CD4-positive, alpha-beta T cell (primary cell): ENCODE measurements around the gene ZC3H4. TPM values are rescaled to one million over a fixed set of nuclear protein-coding genes. Genes with fewer than 3 reads are reported as not detected.

Experiments
- ATAC-seq: fragments of 200-7000 bp; cut with Tn5 transposase; one replicate; pipeline ENCODE4 v1.10.0; 2022; ENCODE audit warnings: mild to moderate bottlenecking; ENCODE audit not compliant: poor library complexity
- CTCF ChIA-PET: fragments of 350-600 bp; sonication (Branson Sonifier 250); formaldehyde crosslinking; loops from one replicate; lab custom pipeline; 2021; ENCODE audit warnings: antibody characterized with exemption, inconsistent platforms; lab: Charles Lee
- POLR2A ChIA-PET: fragments of 350-600 bp; sonication (Branson Sonifier 250); formaldehyde crosslinking; loops from one replicate; lab custom pipeline; 2021; ENCODE audit warnings: antibody characterized with exemption, inconsistent platforms; lab: Charles Lee
- DNase-seq, 14 experiments: peaks; one replicate each; pipeline ENCODE4 v3.0.0-alpha.2; 2013 to 2020; ENCODE audit warnings: mixed read lengths in 2 of 14
- H3K27ac ChIP-seq, 2 donors: one replicate each; pipeline versions ENCODE4 v1.5.1 to v1.7.0; 2013; ENCODE audit warnings: low read length in 2 of 2, low read depth in 1 of 2, mild to moderate bottlenecking in 1 of 2
- H3K27me3 ChIP-seq, 2 experiments: 1 replicate in 1 of 2; 2 replicates in 1 of 2; pipeline versions ENCODE4 v1.6.1 to v1.7.0; 2013; ENCODE audit warnings: low read length in 2 of 2, control low read depth in 1 of 2, mild to moderate bottlenecking in 1 of 2, moderate library complexity in 1 of 2; ENCODE audit not compliant: insufficient read depth in 2 of 2, control insufficient read depth in 1 of 2
- H3K36me3 ChIP-seq: one replicate; pipeline ENCODE4 v1.6.1; 2013; ENCODE audit warnings: low read length, control low read depth; ENCODE audit not compliant: insufficient read depth
- H3K4me1 ChIP-seq: one replicate; pipeline ENCODE4 v1.6.1; 2013; ENCODE audit warnings: low read length, control low read depth; ENCODE audit not compliant: insufficient read depth
- H3K4me3 ChIP-seq: one replicate; pipeline ENCODE4 v1.5.1; 2013; ENCODE audit warnings: mild to moderate bottlenecking, low read length, moderate library complexity
- H3K9me3 ChIP-seq, 2 experiments: 1 replicate in 1 of 2; 2 replicates in 1 of 2; pipeline versions ENCODE4 v1.6.1 to v1.7.0; 2013; ENCODE audit warnings: low read length in 2 of 2, mild to moderate bottlenecking in 2 of 2, control low read depth in 1 of 2, moderate library complexity in 1 of 2; ENCODE audit not compliant: control insufficient read depth in 1 of 2, insufficient read depth in 1 of 2
- H3K27ac Mint-ChIP-seq: one replicate; pipeline ENCODE4 v1.8.0; 2020; ENCODE audit warnings: mixed read lengths
- H3K27me3 Mint-ChIP-seq: one replicate; pipeline ENCODE4 v1.8.0; 2021; ENCODE audit warnings: mixed read lengths
- H3K36me3 Mint-ChIP-seq: one replicate; pipeline ENCODE4 v1.8.0; 2021; ENCODE audit warnings: low read depth, mixed read lengths
- H3K4me1 Mint-ChIP-seq: one replicate; pipeline ENCODE4 v1.8.0; 2021; ENCODE audit warnings: low read depth, mixed read lengths
- H3K4me3 Mint-ChIP-seq: one replicate; pipeline ENCODE4 v1.8.0; 2020; ENCODE audit warnings: mild to moderate bottlenecking, mixed read lengths
- H3K9me3 Mint-ChIP-seq: one replicate; pipeline ENCODE4 v1.8.0; 2020; ENCODE audit warnings: mixed read lengths
- intact Hi-C, 2 experiments: fragments of 100-400 bp; cut with DNase I in 1 of 2; cut with micrococcal nuclease in 1 of 2; formaldehyde crosslinking; loops; one replicate each; pipeline versions ENCODE4 v1.15.1 to v1.9.0; 2023 to 2025; cut with DNase I, micrococcal nuclease
- total RNA-seq, 174 experiments: library from RNA in 2 of 174; stranded (reverse) in 2 of 174; gene quantifications; one replicate each; pipeline ENCODE4 v1.2.3 and lab custom pipeline; 2021 to 2026
- TF ChIP-seq, protein P1 (sequence below): fragments of 200-600 bp; IDR thresholded peaks from one replicate; pipeline ENCODE4 v1.8.0; 2022; ENCODE audit warnings: antibody characterized with exemption, mild to moderate bottlenecking

Gene ZC3H4
- total RNA-seq, 2 experiments from 2014 or later = 39.4 to 43.7 TPM

DNA sequence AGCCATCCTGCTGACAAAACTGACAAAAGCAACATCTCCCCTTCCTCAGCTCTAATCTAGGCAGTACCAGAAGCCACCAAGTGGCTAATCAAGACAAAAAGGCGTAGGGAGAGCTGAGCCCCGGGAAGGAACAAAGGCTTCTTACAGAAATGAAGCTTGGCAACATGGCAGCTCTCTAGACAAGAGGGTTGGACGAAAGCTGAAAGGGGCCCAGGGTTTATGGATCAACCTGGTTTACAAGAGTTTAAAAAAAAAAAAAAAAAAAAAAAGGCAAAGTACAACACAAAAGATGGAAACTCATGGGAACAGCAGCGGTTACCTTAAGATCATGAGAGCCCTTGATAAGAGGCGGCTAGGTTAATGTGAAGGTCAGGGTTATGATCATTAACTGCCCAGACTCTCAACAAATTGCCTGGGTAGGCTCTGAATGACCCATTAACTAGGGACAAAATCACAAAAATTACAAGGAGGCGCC is 14.0 kb downstream of the ZC3H4 start:
- TF ChIP-seq, protein P1, sequence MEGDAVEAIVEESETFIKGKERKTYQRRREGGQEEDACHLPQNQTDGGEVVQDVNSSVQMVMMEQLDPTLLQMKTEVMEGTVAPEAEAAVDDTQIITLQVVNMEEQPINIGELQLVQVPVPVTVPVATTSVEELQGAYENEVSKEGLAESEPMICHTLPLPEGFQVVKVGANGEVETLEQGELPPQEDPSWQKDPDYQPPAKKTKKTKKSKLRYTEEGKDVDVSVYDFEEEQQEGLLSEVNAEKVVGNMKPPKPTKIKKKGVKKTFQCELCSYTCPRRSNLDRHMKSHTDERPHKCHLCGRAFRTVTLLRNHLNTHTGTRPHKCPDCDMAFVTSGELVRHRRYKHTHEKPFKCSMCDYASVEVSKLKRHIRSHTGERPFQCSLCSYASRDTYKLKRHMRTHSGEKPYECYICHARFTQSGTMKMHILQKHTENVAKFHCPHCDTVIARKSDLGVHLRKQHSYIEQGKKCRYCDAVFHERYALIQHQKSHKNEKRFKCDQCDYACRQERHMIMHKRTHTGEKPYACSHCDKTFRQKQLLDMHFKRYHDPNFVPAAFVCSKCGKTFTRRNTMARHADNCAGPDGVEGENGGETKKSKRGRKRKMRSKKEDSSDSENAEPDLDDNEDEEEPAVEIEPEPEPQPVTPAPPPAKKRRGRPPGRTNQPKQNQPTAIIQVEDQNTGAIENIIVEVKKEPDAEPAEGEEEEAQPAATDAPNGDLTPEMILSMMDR = no peak

DNA sequence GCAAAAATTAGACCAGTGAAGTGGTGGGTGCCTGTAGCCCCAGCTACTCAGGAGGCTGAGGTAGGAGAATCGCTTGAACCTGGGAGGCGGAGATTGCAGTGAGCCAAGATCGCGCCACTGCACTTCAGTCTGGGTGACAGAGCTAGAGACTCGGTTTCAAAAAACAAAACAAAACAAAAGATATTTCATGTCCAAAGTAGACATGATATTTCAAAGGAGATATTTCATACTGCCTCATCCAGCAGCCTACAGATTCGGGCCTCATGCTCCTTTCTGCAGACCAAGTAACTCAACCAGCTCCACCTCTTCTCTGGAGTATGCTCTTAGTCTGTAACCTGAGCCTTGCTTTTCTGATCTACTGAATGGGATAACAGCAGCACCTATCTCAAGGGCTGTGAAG is 15.0 kb downstream of the ZC3H4 start:
- Histone ChIP-seq H3K4me3 (no peak overlapping the region), H3K9me3 (no peaks in the 10 kb centered on the region), H3K27me3 (no peaks in the 10 kb centered on the region), H3K27ac (no peak overlapping the region), H3K4me1 (peaks cover 51% of the 10 kb centered on the region), H3K36me3 (peaks cover 37% of the 10 kb centered on the region)
- Mint-ChIP-seq H3K36me3 (peaks cover 35% of the 10 kb centered on the region), H3K27me3 (no peaks in the 10 kb centered on the region), H3K4me3 (no peak overlapping the region), H3K4me1 (peaks cover 62% of the 10 kb centered on the region), H3K27ac (no peak overlapping the region), H3K9me3 (no peaks in the 10 kb centered on the region)
- TF ChIP-seq, protein P1 = no peak
- intact Hi-C loops = no loop called here
- DNase-seq (no peak), ATAC-seq (no peak)
- CTCF ChIA-PET = interaction anchor here (1.7 kb wide), 1 partner anchor 19 kb away, joined by 6 read pairs; no protein-coding TSS in a partner anchor
- POLR2A ChIA-PET = interaction anchor here (2.4 kb wide), 1 partner anchor 15 kb away, joined by 15 read pairs; the partner anchor contains the start of gene ZC3H4

More for the DNA sequence above, 14.0 kb downstream of the ZC3H4 start:
- no peaks in the 10 kb centered on the region for H3K27me3 ChIP-seq
- Mint-ChIP-seq H3K27ac (no peak overlapping the region), H3K9me3 (no peaks in the 10 kb centered on the region), H3K27me3 (no peaks in the 10 kb centered on the region), H3K4me1 (peaks cover 57% of the 10 kb centered on the region), H3K36me3 (peaks cover 25% of the 10 kb centered on the region), H3K4me3 (no peak overlapping the region)
- POLR2A ChIA-PET = interaction anchor here (2.4 kb wide), 1 partner anchor 14 kb away, joined by 15 read pairs; the partner anchor contains the start of gene ZC3H4
- H3K36me3 ChIP-seq = peaks cover 32% of the 10 kb centered on the region
- H3K9me3 ChIP-seq = no peaks in the 10 kb centered on the region
- CTCF ChIA-PET = interaction anchor here (0.6 to 1.7 kb wide), 2 partner anchors 20 to 66 kb away, joined by 3 to 6 read pairs; no protein-coding TSS in a partner anchor
- peaks cover 41% of the 10 kb centered on the region for H3K4me1 ChIP-seq
- no peak overlapping the region for H3K4me3 ChIP-seq
- no peak for DNase-seq
- intact Hi-C loops = loop anchor here in 1 of 2 experiments (10.0 kb wide), 1 partner anchor 85 kb away; the partner anchor contains the start of gene NPAS1
- H3K27ac ChIP-seq = no peak overlapping the region
- no peak for ATAC-seq

DNA sequence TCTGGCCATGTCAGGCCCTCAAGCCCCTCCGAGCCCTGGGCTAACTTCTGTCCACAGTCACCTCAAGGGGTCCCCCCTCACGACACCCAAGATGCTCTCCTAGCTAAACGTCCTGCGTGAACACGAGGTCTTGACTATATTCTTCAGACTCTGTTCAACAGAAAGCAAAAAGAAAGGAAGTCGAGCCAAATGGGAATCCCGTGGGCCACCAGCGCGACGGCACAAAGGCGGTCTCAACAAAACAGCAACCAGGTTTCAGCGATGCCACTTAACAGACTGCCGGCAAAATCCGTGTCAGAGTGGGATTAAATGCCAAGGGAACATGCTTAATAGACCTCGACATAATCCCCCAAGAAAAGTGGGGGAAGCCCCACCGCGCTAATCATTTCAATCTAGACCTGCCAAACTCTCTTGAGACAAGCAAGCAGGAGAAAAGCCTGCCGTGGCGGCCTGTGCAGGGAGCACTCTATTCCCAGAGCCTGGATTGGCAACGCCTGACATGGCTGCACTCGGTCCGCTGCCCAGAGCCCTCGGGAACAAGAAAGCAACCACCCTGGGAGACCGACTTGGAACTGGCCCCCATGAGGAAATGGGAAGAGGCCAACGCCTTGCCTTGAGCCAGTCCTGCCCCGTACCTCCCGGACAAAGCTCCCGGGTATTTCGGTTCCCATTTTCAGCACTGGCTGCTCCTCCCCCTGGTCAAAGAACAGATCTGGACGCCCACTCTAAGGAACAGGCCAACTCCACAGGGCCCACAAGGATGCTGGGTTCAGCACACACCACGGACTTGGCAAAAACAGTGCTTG is 16.0 kb downstream of the ZC3H4 start:
- intact Hi-C loops = no loop called here

More for the DNA sequence above, 16.0 kb downstream of the ZC3H4 start:
- no peak overlapping the region for H3K4me3 ChIP-seq
- H3K4me3 Mint-ChIP-seq = no peak overlapping the region
- H3K4me1 ChIP-seq = peaks cover 56% of the 10 kb centered on the region
- H3K27me3 ChIP-seq = no peaks in the 10 kb centered on the region
- CTCF ChIA-PET = no interaction called here
- POLR2A ChIA-PET = interaction anchor here (0.6 to 7.6 kb wide), 2 partner anchors 13 to 349 kb away, joined by 3 to 124 read pairs; partner anchors contain the start of gene ZC3H4
- H3K36me3 ChIP-seq = peaks cover 46% of the 10 kb centered on the region
- H3K27ac Mint-ChIP-seq = no peak overlapping the region
- no peak overlapping the region for H3K27ac ChIP-seq
- no peaks in the 10 kb centered on the region for H3K27me3 Mint-ChIP-seq
- DNase-seq (no peak), ATAC-seq (no peak)
- no peaks in the 10 kb centered on the region for H3K9me3 Mint-ChIP-seq
- peaks cover 43% of the 10 kb centered on the region for H3K36me3 Mint-ChIP-seq
- TF ChIP-seq, protein P1 = no peak
- peaks cover 54% of the 10 kb centered on the region for H3K4me1 Mint-ChIP-seq
- no peaks in the 10 kb centered on the region for H3K9me3 ChIP-seq
